PC-9 (cell line): ENCODE measurements around the gene TATDN3. TPM values are rescaled to one million over a fixed set of nuclear protein-coding genes. Genes with fewer than 3 reads are reported as not detected.

Source experiments
- BruUV-seq: library from RNA; stranded (reverse); fragments of 400-500 nt; replicated peaks from 2 replicates; lab custom pipeline; 2021; lab: Mats Ljungman, UMichigan
- CTCF ChIA-PET: fragments of 300-600 bp; sonication (Branson Sonifier 250); formaldehyde crosslinking; loops from one replicate; lab custom pipeline; 2022; ENCODE audit warnings: antibody characterized with exemption; lab: Charles Lee
- POLR2A ChIA-PET: fragments of 300-600 bp; sonication (Branson Sonifier 250); formaldehyde crosslinking; loops from one replicate; lab custom pipeline; 2022; ENCODE audit warnings: antibody characterized with exemption; ENCODE audit not compliant: unreplicated experiment; lab: Charles Lee
- DNase-seq, 2 experiments: peaks; one replicate each; pipeline versions ENCODE4 v3.0.0 to v3.0.0-alpha.2; 2015 to 2022; ENCODE audit warnings: mixed read lengths in 1 of 2
- H2AFZ ChIP-seq: fragments of 200-600 bp; sonication (generic); 2 replicates; pipeline ENCODE4 v1.8.1; 2017; ENCODE audit warnings: antibody characterized with exemption
- H3F3A ChIP-seq: fragments of 200-600 bp; sonication (generic); 2 replicates; pipeline ENCODE4 v1.8.1; 2017; ENCODE audit warnings: antibody characterized with exemption, mild to moderate bottlenecking, low read depth; ENCODE audit not compliant: insufficient read depth
- H3K27ac ChIP-seq: fragments of 200-600 bp; sonication (generic); 2 replicates; pipeline ENCODE4 v1.6.1; 2016; ENCODE audit warnings: mixed run types
- H3K27me3 ChIP-seq: fragments of 200-600 bp; sonication (generic); 2 replicates; pipeline ENCODE4 v1.6.1; 2016; ENCODE audit warnings: low read depth, mixed run types; ENCODE audit not compliant: insufficient read depth
- H3K36me3 ChIP-seq: fragments of 200-600 bp; sonication (generic); 2 replicates; pipeline ENCODE4 v1.6.1; 2016; ENCODE audit warnings: low read depth, mixed run types
- H3K4me1 ChIP-seq: fragments of 200-600 bp; sonication (generic); replicated peaks from 2 replicates; pipeline ENCODE4 v1.6.1; 2016; ENCODE audit warnings: mixed run types; ENCODE audit not compliant: insufficient read depth
- H3K4me2 ChIP-seq: fragments of 200-600 bp; sonication (generic); 2 replicates; pipeline ENCODE4 v1.6.1; 2017; ENCODE audit warnings: mixed run types
- H3K4me3 ChIP-seq: fragments of 200-600 bp; sonication (generic); 2 replicates; pipeline ENCODE4 v1.6.1; 2016; ENCODE audit warnings: mixed run types
- H3K79me2 ChIP-seq: fragments of 200-600 bp; sonication (generic); 2 replicates; pipeline ENCODE4 v1.6.1; 2017; ENCODE audit warnings: low read depth, mixed run types
- H3K9me2 ChIP-seq: fragments of 200-600 bp; sonication (generic); 2 replicates; pipeline ENCODE4 v1.8.1; 2017; ENCODE audit warnings: mild to moderate bottlenecking; ENCODE audit not compliant: insufficient read depth
- H3K9me3 ChIP-seq: fragments of 200-600 bp; sonication (generic); 2 replicates; pipeline ENCODE4 v1.8.1; 2016; ENCODE audit warnings: low read depth; ENCODE audit not compliant: insufficient read depth
- H4K20me1 ChIP-seq: fragments of 200-600 bp; sonication (generic); 2 replicates; pipeline ENCODE4 v1.8.1; 2017; ENCODE audit not compliant: insufficient read depth
- CTCF ChIP-seq: fragments of 200-600 bp; sonication (generic); conservative IDR thresholded peaks from 2 replicates; pipeline ENCODE4 v1.6.1; 2017; ENCODE audit warnings: mixed run types, antibody characterized with exemption, mild to moderate bottlenecking, moderate library complexity
- EZH2 ChIP-seq: fragments of 200-600 bp; sonication (generic); IDR thresholded peaks from 2 replicates; pipeline ENCODE4 v1.8.0; 2017; ENCODE audit warnings: antibody characterized with exemption, low read depth
- intact Hi-C: fragments of 100-400 bp; cut with micrococcal nuclease; formaldehyde crosslinking; loops from one replicate; pipeline ENCODE4 v1.10.0; 2022; ENCODE audit not compliant: unreplicated experiment
- total RNA-seq: library from RNA; stranded (reverse); gene quantifications from 2 replicates; pipeline ENCODE4 v1.2.3, GENCODE V29; 2021

Gene TATDN3
- total RNA-seq, 1 experiment from 2014 or later: 10.2 TPM

- intact Hi-C loops: no loop called here
- POLR2A ChIA-PET: no interaction called here
- no peak overlapping the region for H2AFZ ChIP-seq
These were observed 28.0 kb downstream of the TATDN3 start for GRCh38 chr1:212819726-212820125.

GRCh38 chr1:212820969-212821368, 29.3 kb downstream of the TATDN3 start:
- Histone ChIP-seq H3K9me3 (peaks cover 10% of the 10 kb centered on the region; the same call in 1 of the 2 replicates), H3K27me3 (no peaks in the 10 kb centered on the region), H3K79me2 (no peaks in the 10 kb centered on the region), H3F3A (no peaks in the 10 kb centered on the region), H3K4me3 (no peak overlapping the region), H3K9me2 (no peaks in the 10 kb centered on the region), H2AFZ (no peak overlapping the region; the same call in 1 of the 2 replicates), H3K36me3 (no peaks in the 10 kb centered on the region), H3K4me1 (no peaks in the 10 kb centered on the region), H3K4me2 (no peak overlapping the region), H4K20me1 (no peaks in the 10 kb centered on the region), H3K27ac (no peak overlapping the region)
- no peak for DNase-seq
- TF ChIP-seq EZH2 (no peak), CTCF (no peak)
- CTCF ChIA-PET: no interaction called here
- POLR2A ChIA-PET: no interaction called here
- no TSS peak for BruUV-seq
- intact Hi-C loops: no loop called here

More at GRCh38 chr1:212819726-212820125, 28.0 kb downstream of the TATDN3 start:
- Histone ChIP-seq H3K4me2 (no peak overlapping the region), H3K4me1 (no peaks in the 10 kb centered on the region), H3F3A (no peaks in the 10 kb centered on the region), H3K27ac (no peak overlapping the region), H3K79me2 (no peaks in the 10 kb centered on the region), H3K9me3 (peaks cover 5% of the 10 kb centered on the region; the same call in 1 of the 2 replicates), H3K4me3 (no peak overlapping the region), H3K9me2 (no peaks in the 10 kb centered on the region), H3K36me3 (no peaks in the 10 kb centered on the region), H4K20me1 (no peaks in the 10 kb centered on the region), H3K27me3 (no peaks in the 10 kb centered on the region)
- CTCF ChIA-PET: no interaction called here
- no peak for DNase-seq
- no TSS peak for BruUV-seq
- TF ChIP-seq EZH2 (no peak), CTCF (no peak)

DNA sequence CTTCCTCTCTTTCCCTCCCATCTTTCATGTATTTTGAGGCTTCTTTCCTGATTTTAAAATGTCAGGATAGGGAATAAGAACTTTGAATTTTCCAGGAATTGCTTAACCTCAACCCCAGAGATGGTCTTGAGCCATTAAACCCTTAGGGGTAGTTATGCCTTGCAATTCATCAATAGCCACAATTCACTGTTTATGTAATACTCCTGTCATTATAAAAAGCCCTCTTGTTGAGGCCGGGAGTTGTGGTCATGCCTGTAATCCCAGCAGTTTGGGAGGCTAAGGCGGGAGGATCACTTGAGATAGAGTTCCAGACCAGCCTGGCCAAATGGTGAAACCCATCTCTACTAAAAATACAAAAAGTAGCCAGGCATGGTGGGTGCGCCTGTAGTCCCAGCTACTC, 31.3 kb downstream of the TATDN3 start:
- Histone ChIP-seq H3K9me3 (peaks cover 15% of the 10 kb centered on the region; the same call in 1 of the 2 replicates), H3K27me3 (no peaks in the 10 kb centered on the region), H3K79me2 (no peaks in the 10 kb centered on the region), H3F3A (peaks cover 4% of the 10 kb centered on the region; the same call in 1 of the 2 replicates), H3K9me2 (no peaks in the 10 kb centered on the region), H3K4me2 (no peak overlapping the region), H3K27ac (no peak overlapping the region), H3K36me3 (no peaks in the 10 kb centered on the region), H3K4me1 (no peaks in the 10 kb centered on the region), H2AFZ (no peak overlapping the region), H3K4me3 (no peak overlapping the region), H4K20me1 (no peaks in the 10 kb centered on the region)
- DNase-seq: no peak
- POLR2A ChIA-PET: no interaction called here
- TF ChIP-seq EZH2: no peak
- no peak for TF ChIP-seq CTCF
- CTCF ChIA-PET: no interaction called here
- no TSS peak for BruUV-seq
- intact Hi-C loops: no loop called here
